ENCODE data around the gene APLP1. TPM values are rescaled to one million over a fixed set of nuclear protein-coding genes. Genes with fewer than 3 reads are reported as not detected.

APLP1 gene
- total RNA-seq, 1 experiment from 2014 or later: 2.0 TPM

DNA sequence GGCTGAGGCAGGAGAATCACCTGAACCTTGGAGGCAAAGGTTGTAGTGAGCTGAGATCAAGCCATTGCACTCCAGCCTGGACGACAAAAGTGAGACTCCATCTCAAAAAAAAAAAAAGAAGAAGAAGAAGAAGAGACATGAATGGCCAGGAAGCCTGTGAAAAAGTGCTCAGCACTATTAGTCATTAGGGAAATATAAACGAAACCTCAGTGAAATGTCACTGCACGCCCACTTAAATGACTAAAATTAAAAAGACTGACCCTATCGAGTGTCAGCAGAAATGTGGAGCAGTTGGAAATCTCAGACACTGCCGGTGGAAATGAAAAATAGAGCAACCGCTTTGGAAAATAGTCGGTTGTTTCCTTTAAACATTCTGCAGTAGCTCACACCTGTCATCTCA lies 45.2 kb downstream of the APLP1 start:
- Histone ChIP-seq H3K4me3 (no peak overlapping the region), H3K27ac (no peak overlapping the region), H4K20me1 (ENCODE audit: insufficient read depth) (no peaks in the 10 kb centered on the region), H3K9me2 (ENCODE audit: insufficient read depth) (no peaks in the 10 kb centered on the region), H3F3A (ENCODE audit: insufficient read depth, low read depth) (no peaks in the 10 kb centered on the region), H3K27me3 (ENCODE audit: insufficient read depth, low read depth) (peaks cover 19% of the 10 kb centered on the region; the same call in 1 of the 2 replicates), H3K4me2 (no peak overlapping the region), H3K36me3 (ENCODE audit: low read depth) (no peaks in the 10 kb centered on the region), H3K9me3 (ENCODE audit: insufficient read depth, low read depth) (no peaks in the 10 kb centered on the region), H3K79me2 (ENCODE audit: low read depth) (no peaks in the 10 kb centered on the region), H2AFZ (no peak overlapping the region), H3K4me1 (replicated peaks; ENCODE audit: insufficient read depth) (no peaks in the 10 kb centered on the region)
- ChIA-PET CTCF (no interaction called here), POLR2A (ENCODE audit: unreplicated experiment) (no interaction called here)
- intact Hi-C loops (cut with micrococcal nuclease; ENCODE audit: unreplicated experiment): no loop called here
- TF ChIP-seq, protein P1, sequence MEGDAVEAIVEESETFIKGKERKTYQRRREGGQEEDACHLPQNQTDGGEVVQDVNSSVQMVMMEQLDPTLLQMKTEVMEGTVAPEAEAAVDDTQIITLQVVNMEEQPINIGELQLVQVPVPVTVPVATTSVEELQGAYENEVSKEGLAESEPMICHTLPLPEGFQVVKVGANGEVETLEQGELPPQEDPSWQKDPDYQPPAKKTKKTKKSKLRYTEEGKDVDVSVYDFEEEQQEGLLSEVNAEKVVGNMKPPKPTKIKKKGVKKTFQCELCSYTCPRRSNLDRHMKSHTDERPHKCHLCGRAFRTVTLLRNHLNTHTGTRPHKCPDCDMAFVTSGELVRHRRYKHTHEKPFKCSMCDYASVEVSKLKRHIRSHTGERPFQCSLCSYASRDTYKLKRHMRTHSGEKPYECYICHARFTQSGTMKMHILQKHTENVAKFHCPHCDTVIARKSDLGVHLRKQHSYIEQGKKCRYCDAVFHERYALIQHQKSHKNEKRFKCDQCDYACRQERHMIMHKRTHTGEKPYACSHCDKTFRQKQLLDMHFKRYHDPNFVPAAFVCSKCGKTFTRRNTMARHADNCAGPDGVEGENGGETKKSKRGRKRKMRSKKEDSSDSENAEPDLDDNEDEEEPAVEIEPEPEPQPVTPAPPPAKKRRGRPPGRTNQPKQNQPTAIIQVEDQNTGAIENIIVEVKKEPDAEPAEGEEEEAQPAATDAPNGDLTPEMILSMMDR (conservative IDR thresholded peaks at IDR 0.05): no peak
- TF ChIP-seq EZH2 (IDR thresholded peaks at IDR 0.05; ENCODE audit: low read depth): no peak
- no peak for DNase-seq
- BruUV-seq (replicated peaks): no TSS peak

DNA sequence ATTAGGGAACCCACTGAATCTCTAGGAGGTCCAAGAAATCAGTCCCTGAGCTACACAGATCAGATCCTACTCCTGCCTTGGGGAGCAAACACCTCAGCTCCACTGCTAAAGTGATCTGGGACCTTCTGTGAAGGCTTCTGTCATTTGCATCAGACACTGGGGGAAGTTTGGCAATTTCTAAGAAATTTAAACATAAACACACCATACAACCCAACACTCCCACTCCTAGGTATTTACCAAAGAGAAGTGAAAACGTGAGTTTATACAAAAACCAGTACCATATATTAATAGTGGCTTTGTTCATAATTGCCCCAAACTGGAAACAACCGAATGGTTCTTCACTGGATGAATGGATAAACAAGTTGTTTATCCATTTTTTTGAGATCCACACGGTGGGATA lies 47.1 kb downstream of the APLP1 start:
- H3K4me3 ChIP-seq: no peak overlapping the region
- POLR2A ChIA-PET (ENCODE audit: unreplicated experiment): no interaction called here
- CTCF ChIA-PET: no interaction called here

DNA sequence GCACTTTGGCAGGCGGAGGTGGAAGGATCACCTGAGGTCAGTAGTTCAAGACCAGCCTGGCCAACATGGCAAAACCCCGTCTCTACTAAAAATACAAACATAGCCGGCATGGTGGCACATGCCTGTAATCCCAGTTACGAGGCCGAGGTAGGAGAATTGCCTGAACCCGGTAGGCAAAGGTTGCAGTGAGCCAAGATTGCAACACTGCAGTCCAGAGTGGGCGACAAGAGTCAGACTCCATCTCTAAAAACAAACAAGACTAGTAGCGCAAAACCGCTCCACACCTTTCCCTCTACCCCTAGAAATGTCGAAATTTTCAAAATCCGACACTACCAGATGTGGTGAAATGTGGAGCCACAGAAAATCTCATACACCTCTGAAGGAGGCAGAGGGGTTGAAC lies 50.9 kb downstream of the APLP1 start:
- Histone ChIP-seq H3K27ac (no peak overlapping the region), H3K4me3 (no peak overlapping the region), H2AFZ (no peak overlapping the region), H3F3A (ENCODE audit: insufficient read depth, low read depth) (0 out of 2 replicates have a peak, but pooled peaks cover 3% of the 10 kb centered on the region), H3K9me3 (ENCODE audit: insufficient read depth, low read depth) (no peaks in the 10 kb centered on the region), H3K4me2 (no peak overlapping the region), H3K27me3 (ENCODE audit: insufficient read depth, low read depth) (peaks cover 23% of the 10 kb centered on the region), H3K79me2 (ENCODE audit: low read depth) (no peaks in the 10 kb centered on the region), H3K4me1 (replicated peaks; ENCODE audit: insufficient read depth) (no peaks in the 10 kb centered on the region), H3K9me2 (ENCODE audit: insufficient read depth) (no peaks in the 10 kb centered on the region), H4K20me1 (ENCODE audit: insufficient read depth) (no peaks in the 10 kb centered on the region), H3K36me3 (ENCODE audit: low read depth) (no peaks in the 10 kb centered on the region)
- BruUV-seq (replicated peaks): no TSS peak
- ChIA-PET POLR2A (ENCODE audit: unreplicated experiment) (no interaction called here), CTCF (no interaction called here)
- intact Hi-C loops (cut with micrococcal nuclease; ENCODE audit: unreplicated experiment): no loop called here
- TF ChIP-seq, protein P1 (conservative IDR thresholded peaks at IDR 0.05): no peak
- no peak for TF ChIP-seq EZH2 (IDR thresholded peaks at IDR 0.05; ENCODE audit: low read depth)
- DNase-seq: no peak

More for the DNA sequence above, 47.1 kb downstream of the APLP1 start:
- Histone ChIP-seq H3K27ac (no peak overlapping the region), H3K27me3 (ENCODE audit: insufficient read depth, low read depth) (peaks cover 23% of the 10 kb centered on the region), H2AFZ (no peak overlapping the region), H3K9me3 (ENCODE audit: insufficient read depth, low read depth) (no peaks in the 10 kb centered on the region), H3K36me3 (ENCODE audit: low read depth) (no peaks in the 10 kb centered on the region), H3K4me2 (no peak overlapping the region), H3K9me2 (ENCODE audit: insufficient read depth) (no peaks in the 10 kb centered on the region), H4K20me1 (ENCODE audit: insufficient read depth) (no peaks in the 10 kb centered on the region), H3K79me2 (ENCODE audit: low read depth) (no peaks in the 10 kb centered on the region), H3F3A (ENCODE audit: insufficient read depth, low read depth) (no peaks in the 10 kb centered on the region), H3K4me1 (replicated peaks; ENCODE audit: insufficient read depth) (no peaks in the 10 kb centered on the region)
- intact Hi-C loops (cut with micrococcal nuclease; ENCODE audit: unreplicated experiment): no loop called here
- TF ChIP-seq, protein P1 (conservative IDR thresholded peaks at IDR 0.05): no peak
- no peak for TF ChIP-seq EZH2 (IDR thresholded peaks at IDR 0.05; ENCODE audit: low read depth)
- DNase-seq: no peak
- no TSS peak for BruUV-seq (replicated peaks)
